Activated naive CD4-positive, alpha-beta T cell treated with anti-CD3 and anti-CD28 coated beads, Interleukin-2, amount 50 U/mL, for 72 hours (primary cell): ENCODE results near the gene SERTAD1. TPM values are rescaled to one million over a fixed set of nuclear protein-coding genes. Genes with fewer than 3 reads are reported as not detected.

Experiments used
- ATAC-seq, 2 donors: fragments of 150-1000 bp; cut with Tn5 transposase; 2 replicates each; pipeline ENCODE4 v1.10.0; 2021; ENCODE audit warnings: mild to moderate bottlenecking in 2 of 2, moderate library complexity in 2 of 2
- DNase-seq, 2 donors: peaks; one replicate each; pipeline ENCODE4 v3.0.0; 2021 to 2022; ENCODE audit warnings: low spot score in 2 of 2
- H3K27ac Mint-ChIP-seq, 2 donors: one replicate each; pipeline ENCODE4 v1.8.0; 2022; ENCODE audit warnings: mild to moderate bottlenecking in 2 of 2, mixed read lengths in 2 of 2
- H3K36me3 Mint-ChIP-seq, 2 donors: one replicate each; pipeline ENCODE4 v1.8.0; 2022; ENCODE audit warnings: mixed read lengths in 2 of 2
- H3K9me3 Mint-ChIP-seq, 2 donors: one replicate each; pipeline ENCODE4 v1.8.0; 2022; ENCODE audit warnings: mixed read lengths in 2 of 2
- total RNA-seq, 2 donors: library from RNA; stranded (reverse); gene quantifications; one replicate each; pipeline ENCODE4 v1.2.3, GENCODE V29; 2022

SERTAD1 gene
- total RNA-seq, 2 donors from 2014 or later = 13.8 to 17.9 TPM

DNA sequence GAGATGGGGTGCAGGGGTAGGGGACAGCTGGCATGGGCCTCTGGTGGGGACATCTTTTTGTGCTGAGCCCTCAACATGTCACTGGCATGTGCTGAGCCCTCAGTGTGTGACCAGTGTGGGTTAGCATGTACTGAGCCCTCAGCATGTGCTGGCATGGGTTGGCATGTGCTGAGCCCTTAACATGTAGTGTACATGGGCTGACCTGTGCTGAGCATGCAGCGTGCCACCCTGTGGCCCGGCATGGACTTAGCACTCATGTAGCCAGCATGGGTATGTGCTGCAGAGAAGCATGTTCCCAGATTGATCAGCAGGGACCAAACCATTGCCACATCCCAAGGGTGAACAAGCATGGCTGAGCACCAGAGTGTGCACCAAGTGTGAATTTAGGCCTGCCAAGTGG, 47.3 kb downstream of the SERTAD1 start:
- ATAC-seq (no peak), DNase-seq (no peak)
- Mint-ChIP-seq H3K9me3 (no peaks in the 10 kb centered on the region), H3K27ac (no peak overlapping the region), H3K36me3 (no peaks in the 10 kb centered on the region)

DNA sequence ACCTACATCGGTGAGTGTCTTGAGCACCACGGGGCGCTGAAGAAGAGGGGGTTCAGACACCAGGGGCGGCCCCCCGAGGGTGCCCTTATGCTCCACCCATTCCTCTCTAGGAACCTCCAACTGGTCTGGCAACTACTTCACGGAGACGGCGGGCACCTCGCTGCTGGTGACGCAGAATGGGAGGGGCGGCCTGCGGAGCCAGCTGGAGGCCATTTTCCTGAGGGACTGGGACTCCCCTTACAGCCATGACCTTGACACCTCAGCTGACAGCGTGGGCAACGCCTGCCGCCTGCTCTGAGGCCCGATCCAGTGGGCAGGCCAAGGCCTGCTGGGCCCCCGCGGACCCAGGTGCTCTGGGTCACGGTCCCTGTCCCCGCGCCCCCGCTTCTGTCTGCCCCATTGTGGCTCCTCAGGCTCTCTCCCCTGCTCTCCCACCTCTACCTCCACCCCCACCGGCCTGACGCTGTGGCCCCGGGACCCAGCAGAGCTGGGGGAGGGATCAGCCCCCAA, 47.9 kb downstream of the SERTAD1 start:
- Mint-ChIP-seq H3K36me3 (no peaks in the 10 kb centered on the region), H3K9me3 (no peaks in the 10 kb centered on the region), H3K27ac (no peak overlapping the region)
- no peak for ATAC-seq
- DNase-seq = no peak

DNA sequence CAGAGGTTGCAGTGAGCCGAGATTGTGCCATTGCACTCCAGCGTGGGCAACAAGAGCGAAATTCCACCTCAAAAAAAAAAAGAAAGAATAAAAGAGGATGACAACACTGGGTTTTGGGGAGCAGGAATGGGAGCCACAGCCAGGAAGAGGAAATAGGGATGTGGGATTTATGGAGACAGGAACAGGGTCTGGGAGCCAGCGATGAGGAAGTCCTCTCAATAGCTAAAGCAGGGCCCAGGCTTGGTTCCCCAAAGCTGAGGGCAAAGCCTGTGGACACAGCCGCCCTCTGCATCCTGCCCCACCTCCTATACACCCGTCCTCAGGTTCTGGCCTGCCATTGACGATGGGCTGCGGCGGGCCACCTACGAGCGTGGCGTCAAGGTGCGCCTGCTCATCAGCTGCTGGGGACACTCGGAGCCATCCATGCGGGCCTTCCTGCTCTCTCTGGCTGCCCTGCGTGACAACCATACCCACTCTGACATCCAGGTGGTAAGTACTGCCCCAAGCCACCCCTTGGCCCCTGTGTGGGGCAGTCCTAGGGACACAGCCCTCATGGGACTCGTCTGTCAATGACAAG, 49.4 kb downstream of the SERTAD1 start:
- Mint-ChIP-seq H3K36me3 (no peaks in the 10 kb centered on the region), H3K27ac (peak overlapping the region in 1 of 2 donors; percentile 69), H3K9me3 (no peaks in the 10 kb centered on the region)
- ATAC-seq = no peak
- no peak for DNase-seq

DNA sequence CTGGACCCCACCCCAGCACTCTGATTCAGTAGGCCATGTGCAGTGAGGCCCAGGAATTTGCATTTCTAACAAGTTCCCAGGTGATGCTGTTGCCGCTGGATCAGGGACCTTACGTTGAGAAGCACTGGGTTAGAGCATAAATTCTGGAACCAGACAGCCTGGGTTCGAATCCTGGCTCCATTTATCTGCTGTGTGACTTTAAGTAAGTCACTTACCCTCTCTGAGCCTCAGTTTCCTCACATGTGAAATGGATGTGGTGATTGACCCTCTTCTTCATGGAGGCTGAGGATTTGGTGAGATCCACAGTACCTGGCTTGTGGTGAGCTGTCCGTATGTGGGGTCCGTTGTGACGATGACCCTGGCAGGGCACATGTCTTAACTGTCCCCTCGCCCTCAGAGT, 51.7 kb downstream of the SERTAD1 start:
- ATAC-seq (no peak), DNase-seq (no peak)
- Mint-ChIP-seq H3K27ac (peak overlapping the region in 1 of 2 donors; percentile 87), H3K9me3 (no peaks in the 10 kb centered on the region), H3K36me3 (no peaks in the 10 kb centered on the region)

DNA sequence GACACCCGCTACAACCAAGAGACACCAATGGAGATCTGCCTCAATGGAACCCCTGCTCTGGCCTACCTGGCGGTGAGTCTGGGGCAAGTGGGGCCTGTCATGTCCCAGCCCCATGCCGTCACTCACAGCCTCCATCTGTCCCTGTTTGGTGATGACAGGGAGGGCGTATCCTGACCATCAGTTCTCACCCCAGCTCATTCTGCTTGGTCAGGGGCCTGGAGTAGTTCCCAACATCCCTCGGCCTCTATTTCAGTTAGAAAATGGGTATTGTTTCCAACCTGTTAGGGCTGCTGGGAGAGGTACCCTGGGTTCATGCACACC, 54.0 kb downstream of the SERTAD1 start:
- H3K27ac Mint-ChIP-seq = no peak overlapping the region
- H3K9me3 Mint-ChIP-seq = no peaks in the 10 kb centered on the region
- H3K36me3 Mint-ChIP-seq = no peaks in the 10 kb centered on the region
- DNase-seq (no peak), ATAC-seq (no peak)

Other genes starting within 250 kb of the SERTAD1 start
- 10 to 100 TPM; 11.1 to 11.6 TPM for gene MAP3K10, start 234.6 kb downstream of the SERTAD1 start, total RNA-seq
- not detected for gene TTC9B, start 207.6 kb downstream of the SERTAD1 start, total RNA-seq
- under 1 TPM in 1 of 2 donors, not detected in 1; 0.43 TPM for gene CCNP, start 199.3 kb downstream of the SERTAD1 start, total RNA-seq
- 100 to 1,000 TPM; 171 to 214 TPM for gene AKT2, start 140.6 kb downstream of the SERTAD1 start, total RNA-seq
- 10 to 100 TPM; 18.9 to 24.1 TPM for gene C19orf47, start 77.6 kb downstream of the SERTAD1 start, total RNA-seq
- 10 to 100 TPM; 79.9 to 85.4 TPM for gene PLD3, start 77.3 kb downstream of the SERTAD1 start, total RNA-seq
- not detected for gene HIPK4, start 35.8 kb downstream of the SERTAD1 start, total RNA-seq
- 1 to 10 TPM in 1 of 2 donors, under 1 TPM in 1; 0.77 to 1.6 TPM for gene PRX, start 12.6 kb downstream of the SERTAD1 start, total RNA-seq
- 10 to 100 TPM; 14.3 to 23.4 TPM for gene SERTAD3, start 18.3 kb upstream of the SERTAD1 start, total RNA-seq
- 10 to 100 TPM; 39.7 to 52.2 TPM for gene BLVRB, start 39.8 kb upstream of the SERTAD1 start, total RNA-seq
- 1 to 10 TPM; 3.7 to 4.2 TPM for gene SPTBN4, start 41.0 kb upstream of the SERTAD1 start, total RNA-seq
- 100 to 1,000 TPM; 108 to 173 TPM for gene SHKBP1, start 150.9 kb upstream of the SERTAD1 start, total RNA-seq
- gene LTBP4, start 175.4 kb upstream of the SERTAD1 start, total RNA-seq = 100 to 1,000 TPM; 178 to 245 TPM